Duodenal mucosa (tissue), 2 donors: ENCODE measurements around the gene ERCC2.
"Not testable (repeated sequence)": the region's sequence is repeated elsewhere in the genome, so short reads cannot be mapped to it uniquely, and the experiment has no call there.

Source experiments
- H3K27ac ChIP-seq: one replicate; pipeline ENCODE4 v1.7.0; 2013; ENCODE audit warnings: low read depth, low read length
- H3K27me3 ChIP-seq, 2 donors: one replicate each; pipeline ENCODE4 v1.7.0; 2013; ENCODE audit warnings: low read length in 2 of 2, control low read depth in 1 of 2; ENCODE audit not compliant: insufficient read depth in 2 of 2, control insufficient read depth in 1 of 2
- H3K36me3 ChIP-seq, 2 donors: one replicate each; pipeline ENCODE4 v1.7.0; 2013; ENCODE audit warnings: low read length in 2 of 2, control low read depth in 1 of 2; ENCODE audit not compliant: insufficient read depth in 2 of 2, control insufficient read depth in 1 of 2
- H3K4me1 ChIP-seq, 2 donors: one replicate each; pipeline ENCODE4 v1.7.0; 2013; ENCODE audit warnings: low read length in 2 of 2, control low read depth in 1 of 2; ENCODE audit not compliant: insufficient read depth in 2 of 2, control insufficient read depth in 1 of 2
- H3K4me3 ChIP-seq, 2 donors: one replicate each; pipeline ENCODE4 v1.7.0; 2013; ENCODE audit warnings: low read length in 2 of 2, low read depth in 1 of 2
- H3K9ac ChIP-seq, 2 donors: one replicate each; pipeline ENCODE4 v1.7.0; 2013; ENCODE audit warnings: low read length in 2 of 2, low read depth in 1 of 2
- H3K9me3 ChIP-seq, 2 donors: one replicate each; pipeline ENCODE4 v1.7.0; 2013; ENCODE audit warnings: low read length in 2 of 2, control low read depth in 1 of 2; ENCODE audit not compliant: control insufficient read depth in 1 of 2

The ERCC2 gene

DNA sequence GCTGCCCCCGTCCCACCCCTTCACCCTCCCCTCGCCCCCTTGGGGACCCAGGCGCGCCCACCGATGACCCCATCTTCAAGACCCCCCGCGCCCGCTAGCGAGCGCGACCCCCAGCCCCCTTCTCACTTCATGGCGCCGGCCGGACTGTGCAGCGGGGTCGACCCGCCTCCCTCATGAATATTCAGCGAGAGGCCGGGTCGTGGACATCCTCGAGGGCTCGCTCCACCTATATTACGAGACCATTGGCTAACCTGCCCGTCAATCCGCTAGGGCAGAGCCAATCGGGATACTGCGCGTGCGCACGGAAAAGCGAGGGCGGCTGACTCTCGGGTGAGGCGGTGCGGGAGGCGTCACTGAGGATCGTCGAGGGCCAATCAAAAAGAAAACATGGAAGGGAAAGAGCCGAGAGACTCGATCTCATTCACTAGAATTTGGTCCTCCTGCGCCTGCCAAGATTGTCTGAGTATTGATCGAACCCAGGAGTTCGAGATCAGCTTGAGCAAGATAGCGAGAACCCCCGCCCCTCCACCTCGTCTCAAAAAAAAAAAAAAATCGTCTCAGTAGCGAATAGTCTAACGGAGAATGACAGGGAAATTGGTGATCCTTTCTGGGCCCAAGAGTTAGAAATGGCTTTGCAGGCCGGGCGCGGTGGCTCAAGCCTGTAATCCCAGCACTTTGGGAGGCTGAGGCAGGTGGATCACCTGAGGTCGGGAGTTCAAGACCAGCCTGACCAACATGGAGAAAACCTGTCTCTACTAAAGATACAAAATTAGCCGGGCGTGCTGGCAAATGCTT is at the start of gene ERCC2:
Gene ERCC2 (minus strand): TSS at position 164 of the 795 bp plus-strand sequence. CDS start 33 bp downstream, at position 131.
- H3K36me3 ChIP-seq, result no peaks in the 10 kb centered on the region
- H3K4me1 ChIP-seq, result peaks cover 0 to 7% of the 10 kb centered on the region in 2 donors
- H3K4me3 ChIP-seq, result peak within 1 kb of the TSS; percentile 79 to 86
- H3K27me3 ChIP-seq, result no peaks in the 10 kb centered on the region
- peak within 1 kb of the TSS; percentile 64 to 71 for H3K9ac ChIP-seq
- no peak within 1 kb of the TSS for H3K27ac ChIP-seq
- no peaks in the 10 kb centered on the region for H3K9me3 ChIP-seq

DNA sequence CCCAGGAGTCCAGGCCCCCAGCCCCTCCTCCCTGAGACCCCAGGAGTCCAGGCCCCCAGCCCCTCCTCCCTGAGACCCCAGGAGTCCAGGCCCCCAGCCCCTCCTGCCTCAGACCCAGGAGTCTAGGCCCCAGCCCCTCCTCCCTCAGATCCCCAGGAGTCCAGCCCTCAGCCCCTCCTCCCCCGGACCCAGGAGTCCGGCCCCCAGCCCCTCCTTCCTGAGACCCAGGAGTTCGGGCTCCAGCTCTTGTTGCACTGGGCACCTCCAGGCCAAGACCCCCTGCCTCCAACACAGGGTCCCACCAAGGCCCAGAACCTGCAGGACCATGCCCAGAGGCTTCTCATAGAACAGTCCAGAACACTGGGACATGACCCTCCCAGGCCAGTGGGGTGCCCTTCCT is 49.5 kb upstream of the ERCC2 start:
- Histone ChIP-seq H3K4me3 (no peak overlapping the region), H3K27ac (no peak overlapping the region), H3K9ac (no peak overlapping the region), H3K36me3 (peaks cover 12 to 21% of the 10 kb centered on the region in 2 donors), H3K4me1 (peaks cover 15 to 26% of the 10 kb centered on the region in 2 donors), H3K9me3 (no peaks in the 10 kb centered on the region), H3K27me3 (no peaks in the 10 kb centered on the region)

DNA sequence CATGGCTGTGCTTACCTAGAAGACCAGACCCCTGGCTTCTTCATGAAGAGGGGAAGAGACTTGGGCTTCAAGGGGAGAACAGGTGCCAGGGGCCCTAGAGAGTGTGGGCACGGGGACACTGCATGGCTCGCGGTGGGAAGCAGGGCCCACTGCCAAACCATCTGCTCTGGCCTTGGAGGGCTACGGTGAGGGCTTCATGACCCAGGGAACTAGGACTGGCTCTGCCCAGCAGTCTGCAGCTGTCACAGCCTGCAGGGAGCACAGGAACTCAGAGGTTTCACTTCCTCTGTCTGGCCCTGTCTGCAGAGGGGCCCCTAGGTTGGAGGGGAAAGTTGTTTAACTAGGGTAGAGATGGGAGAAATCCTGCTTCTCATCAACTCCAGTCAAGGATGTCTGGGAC is 49.0 kb upstream of the ERCC2 start:
- no peak overlapping the region for H3K27ac ChIP-seq
- H3K4me1 ChIP-seq, result peaks cover 12 to 22% of the 10 kb centered on the region in 2 donors
- no peak overlapping the region for H3K9ac ChIP-seq
- no peak overlapping the region for H3K4me3 ChIP-seq
- peaks cover 12 to 26% of the 10 kb centered on the region in 2 donors for H3K36me3 ChIP-seq
- no peaks in the 10 kb centered on the region for H3K9me3 ChIP-seq
- H3K27me3 ChIP-seq, result no peaks in the 10 kb centered on the region

DNA sequence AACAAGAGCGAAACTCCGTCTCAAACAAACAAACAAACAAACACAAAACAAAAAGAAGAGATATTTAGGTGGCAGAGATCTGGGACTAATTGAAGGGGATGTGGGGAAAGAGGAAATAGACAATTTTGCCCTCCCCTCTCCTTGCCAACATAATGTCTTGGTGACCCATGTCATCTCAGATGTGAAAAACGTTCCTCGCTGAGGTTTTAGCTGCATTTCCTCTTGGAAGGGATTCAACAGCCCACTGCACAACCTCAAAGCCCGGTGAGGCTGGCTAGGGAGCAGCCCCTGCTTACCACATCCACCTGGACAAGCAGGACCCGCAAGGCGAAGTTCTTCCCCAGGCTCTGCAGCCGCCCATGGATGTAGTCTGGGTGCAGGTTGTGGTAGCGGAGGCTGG is 48.4 kb upstream of the ERCC2 start:
- H3K9ac ChIP-seq, result no peak overlapping the region
- H3K27ac ChIP-seq, result no peak overlapping the region
- peaks cover 14 to 32% of the 10 kb centered on the region in 2 donors for H3K36me3 ChIP-seq

DNA sequence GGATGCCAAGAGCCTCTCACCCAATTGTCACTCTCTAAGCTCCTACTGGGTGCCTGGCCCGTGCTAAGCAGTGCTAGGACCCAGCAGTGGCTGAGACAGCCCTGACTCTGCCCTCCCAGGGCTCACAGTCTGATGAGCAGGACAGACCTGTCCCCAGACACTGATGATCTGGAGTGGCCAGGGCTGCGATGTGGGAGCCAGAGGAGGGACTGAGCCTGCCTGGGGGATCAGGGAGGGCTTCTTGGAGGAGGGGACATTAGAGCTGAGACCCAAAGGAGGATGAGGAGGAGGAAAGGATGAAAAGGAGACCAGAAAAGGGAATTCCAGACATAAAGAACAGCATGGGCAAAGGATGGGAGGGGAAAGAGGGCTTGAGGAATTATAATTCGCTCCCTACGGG is 46.8 kb upstream of the ERCC2 start:
- peaks cover 0 to 6% of the 10 kb centered on the region in 2 donors for H3K4me1 ChIP-seq
- H3K9me3 ChIP-seq, result no peaks in the 10 kb centered on the region
- H3K36me3 ChIP-seq, result peaks cover 20 to 42% of the 10 kb centered on the region in 2 donors
- H3K27me3 ChIP-seq, result no peaks in the 10 kb centered on the region
- H3K27ac ChIP-seq, result no peak overlapping the region
- no peak overlapping the region for H3K9ac ChIP-seq
- no peak overlapping the region for H3K4me3 ChIP-seq

More for the DNA sequence above, 48.4 kb upstream of the ERCC2 start:
- Histone ChIP-seq H3K4me3 (no peak overlapping the region), H3K4me1 (peaks cover 6 to 16% of the 10 kb centered on the region in 2 donors), H3K27me3 (no peaks in the 10 kb centered on the region), H3K9me3 (no peaks in the 10 kb centered on the region)

DNA sequence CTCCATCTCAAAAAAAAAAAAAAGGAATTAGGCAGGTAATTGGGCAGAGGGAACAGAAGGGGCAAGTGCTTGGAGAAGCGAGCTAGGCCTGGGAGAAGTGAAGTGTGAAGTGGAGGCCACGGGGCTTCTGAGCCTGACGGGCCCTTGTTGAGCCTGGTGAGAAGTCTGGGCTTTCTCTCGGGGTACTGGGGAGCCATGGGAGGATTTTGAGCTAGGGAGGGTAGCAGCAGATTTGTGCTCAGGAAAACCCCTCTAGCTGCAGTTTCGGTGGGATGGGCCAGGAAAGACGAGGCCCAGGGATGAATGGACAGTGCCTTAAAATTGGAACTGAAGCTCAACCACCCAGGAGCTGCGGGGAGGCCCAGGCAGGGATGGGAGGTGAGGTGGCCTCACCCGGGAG is 44.1 kb upstream of the ERCC2 start:
- Histone ChIP-seq H3K27me3 (no peaks in the 10 kb centered on the region), H3K4me1 (peaks cover 0 to 6% of the 10 kb centered on the region in 2 donors), H3K4me3 (no peak overlapping the region), H3K9me3 (no peaks in the 10 kb centered on the region), H3K27ac (no peak overlapping the region), H3K36me3 (peaks cover 17 to 36% of the 10 kb centered on the region in 2 donors), H3K9ac (no peak overlapping the region)

DNA sequence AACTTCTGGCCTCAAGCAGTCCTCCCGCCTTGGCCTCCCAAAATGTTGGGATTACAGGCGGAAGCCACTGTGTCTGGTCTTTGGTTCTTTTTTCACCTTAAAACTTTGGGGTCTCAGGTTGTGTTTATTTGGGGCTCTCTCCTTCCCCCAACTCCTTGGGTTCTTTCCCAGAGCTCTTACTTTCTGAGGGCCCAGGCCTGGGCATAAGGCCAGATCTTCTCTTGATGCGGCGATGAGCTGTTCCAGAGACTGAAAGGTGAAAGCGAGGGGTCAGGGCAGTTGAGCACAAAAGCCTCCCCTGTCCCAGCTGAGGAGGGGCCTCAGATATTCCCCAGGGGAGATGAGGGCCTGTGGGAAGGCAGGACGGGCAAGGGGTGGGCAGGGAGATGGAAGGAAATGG is 43.1 kb upstream of the ERCC2 start:
- no peak overlapping the region for H3K27ac ChIP-seq
- no peaks in the 10 kb centered on the region for H3K27me3 ChIP-seq
- no peak overlapping the region for H3K4me3 ChIP-seq
- H3K4me1 ChIP-seq, result no peaks in the 10 kb centered on the region
- H3K9ac ChIP-seq, result no peak overlapping the region
- H3K36me3 ChIP-seq, result peaks cover 17 to 33% of the 10 kb centered on the region in 2 donors
- no peaks in the 10 kb centered on the region for H3K9me3 ChIP-seq

DNA sequence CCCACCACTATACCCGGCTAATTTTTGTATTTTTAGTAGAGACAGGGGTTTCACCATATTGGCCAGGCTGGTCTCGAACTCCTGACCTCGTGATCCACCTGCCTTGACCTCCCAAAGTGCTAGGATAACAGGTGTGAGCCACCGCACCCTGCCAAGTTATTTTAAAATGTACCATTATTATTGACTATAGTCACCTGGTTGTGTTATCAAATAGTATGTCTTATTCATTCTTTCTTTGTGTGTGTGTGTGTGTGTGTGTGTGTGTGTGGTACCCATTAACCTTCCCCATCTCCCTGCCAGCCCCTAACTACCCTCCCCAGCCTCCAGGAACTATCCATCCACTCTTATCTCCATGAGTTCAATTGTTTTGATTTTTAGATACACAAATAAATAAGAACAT is 40.0 kb upstream of the ERCC2 start:
- not testable (repeated sequence) for H3K27me3 ChIP-seq, H3K9me3 ChIP-seq, H3K4me3 ChIP-seq, H3K9ac ChIP-seq, H3K27ac ChIP-seq
- peaks cover 2 to 17% of the 10 kb centered on the region in 2 donors for H3K4me1 ChIP-seq
- H3K36me3 ChIP-seq, result peaks cover 8 to 22% of the 10 kb centered on the region in 2 donors

DNA sequence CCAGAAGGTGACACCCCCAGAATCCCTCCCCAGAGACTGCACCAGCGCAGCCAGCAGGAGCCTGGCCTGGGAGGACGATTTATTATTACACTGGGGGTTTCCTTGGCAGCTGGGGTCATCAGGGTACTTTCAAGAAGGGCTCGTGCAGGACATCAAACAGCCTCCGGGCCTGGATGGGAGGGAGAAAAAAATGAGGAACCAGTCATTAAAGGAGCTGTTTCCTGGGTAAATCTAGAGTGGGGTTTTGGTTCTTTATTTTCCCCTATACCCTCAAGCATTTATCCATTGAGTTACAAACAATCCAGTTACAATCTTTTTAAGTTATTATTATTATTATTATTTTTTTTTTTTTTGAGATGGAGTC is 39.2 kb upstream of the ERCC2 start:
- Histone ChIP-seq H3K27me3 (peaks cover 0 to 3% of the 10 kb centered on the region in 2 donors), H3K9ac (no peak overlapping the region)

DNA sequence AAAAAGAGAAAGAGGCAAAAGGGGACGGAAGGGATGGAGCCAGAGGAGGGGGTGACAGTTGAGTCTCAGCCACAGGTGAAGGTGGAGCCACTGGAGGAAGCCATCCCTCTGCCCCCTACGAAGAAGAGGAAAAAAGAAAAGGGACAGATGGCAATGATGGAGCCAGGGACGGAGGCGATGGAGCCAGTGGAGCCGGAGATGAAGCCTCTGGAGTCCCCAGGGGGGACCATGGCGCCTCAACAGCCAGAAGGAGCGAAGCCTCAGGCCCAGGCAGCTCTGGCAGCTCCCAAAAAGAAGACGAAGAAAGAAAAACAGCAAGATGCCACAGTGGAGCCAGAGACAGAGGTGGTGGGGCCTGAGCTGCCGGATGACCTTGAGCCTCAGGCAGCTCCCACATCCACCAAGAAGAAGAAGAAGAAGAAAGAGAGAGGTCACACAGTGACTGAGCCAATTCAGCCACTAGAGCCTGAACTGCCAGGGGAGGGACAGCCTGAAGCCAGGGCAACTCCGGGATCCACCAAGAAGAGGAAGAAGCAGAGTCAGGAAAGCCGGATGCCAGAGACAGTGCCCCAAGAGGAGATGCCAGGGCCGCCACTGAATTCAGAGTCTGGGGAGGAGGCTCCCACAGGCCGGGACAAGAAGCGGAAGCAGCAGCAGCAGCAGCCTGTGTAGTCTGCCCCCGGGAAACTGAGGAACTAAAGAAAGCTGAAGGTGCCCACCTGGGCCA is 38.6 kb upstream of the ERCC2 start:
- H3K9me3 ChIP-seq, result no peaks in the 10 kb centered on the region
- no peak overlapping the region for H3K27ac ChIP-seq
- H3K4me3 ChIP-seq, result no peak overlapping the region
- no peak overlapping the region for H3K9ac ChIP-seq
- peaks cover 2 to 5% of the 10 kb centered on the region in 2 donors for H3K27me3 ChIP-seq
- peaks cover 8 to 12% of the 10 kb centered on the region in 2 donors for H3K36me3 ChIP-seq
- peaks cover 12 to 30% of the 10 kb centered on the region in 2 donors for H3K4me1 ChIP-seq

More for the DNA sequence above, 39.2 kb upstream of the ERCC2 start:
- no peak overlapping the region for H3K27ac ChIP-seq
- H3K36me3 ChIP-seq, result peaks cover 8 to 17% of the 10 kb centered on the region in 2 donors
- H3K4me1 ChIP-seq, result peaks cover 9 to 25% of the 10 kb centered on the region in 2 donors
- H3K4me3 ChIP-seq, result no peak overlapping the region
- H3K9me3 ChIP-seq, result no peaks in the 10 kb centered on the region
